KMS-11 (cell line): ENCODE data around the gene PRKRA.
A peak's percentile ranks its signal among the peaks of the same experiment; 100 is the strongest.

Experiments
- H2AFZ ChIP-seq: fragments of 200-600 bp; sonication (generic); 2 replicates; pipeline ENCODE4 v1.6.1; 2016; ENCODE audit warnings: antibody characterized with exemption, mixed run types, low read depth
- H3K27ac ChIP-seq: fragments of 200-600 bp; sonication (generic); 2 replicates; pipeline ENCODE4 v1.6.1; 2016; ENCODE audit warnings: mild to moderate bottlenecking, mixed run types
- H3K27me3 ChIP-seq: fragments of 200-600 bp; sonication (generic); 2 replicates; pipeline ENCODE4 v1.6.1; 2017; ENCODE audit warnings: mild to moderate bottlenecking, low read depth, mixed run types, moderate library complexity; ENCODE audit not compliant: insufficient read depth
- H3K36me3 ChIP-seq: fragments of 200-600 bp; sonication (generic); 2 replicates; pipeline ENCODE4 v1.6.1; 2017; ENCODE audit warnings: mild to moderate bottlenecking, mixed run types; ENCODE audit not compliant: insufficient read depth
- H3K4me1 ChIP-seq: fragments of 200-600 bp; sonication (generic); 2 replicates; pipeline ENCODE4 v1.6.1; 2016; ENCODE audit warnings: mild to moderate bottlenecking, low read depth, mixed run types; ENCODE audit not compliant: poor library complexity, severe bottlenecking
- H3K4me2 ChIP-seq: fragments of 200-600 bp; sonication (generic); 2 replicates; pipeline ENCODE4 v1.7.0; 2016; ENCODE audit warnings: mild to moderate bottlenecking, mixed run types
- H3K4me3 ChIP-seq: fragments of 200-600 bp; sonication (generic); IDR thresholded peaks from 2 replicates; pipeline ENCODE4 v1.6.1; 2017; ENCODE audit warnings: low read depth, low read length, mixed read lengths; ENCODE audit not compliant: insufficient read depth
- H3K79me2 ChIP-seq: fragments of 200-600 bp; sonication (generic); 2 replicates; pipeline ENCODE4 v1.6.1; 2016; ENCODE audit warnings: low read depth, mixed run types; ENCODE audit not compliant: insufficient read depth
- H3K9ac ChIP-seq: fragments of 200-600 bp; sonication (generic); 2 replicates; pipeline ENCODE4 v1.6.1; 2016; ENCODE audit warnings: mild to moderate bottlenecking, mixed run types
- H4K20me1 ChIP-seq: fragments of 200-600 bp; sonication (generic); 2 replicates; pipeline ENCODE4 v1.6.1; 2016; ENCODE audit warnings: mild to moderate bottlenecking, mixed run types; ENCODE audit not compliant: insufficient read depth
- CTCF ChIP-seq: fragments of 200-600 bp; sonication (generic); conservative IDR thresholded peaks from 2 replicates; pipeline ENCODE4 v1.6.1; 2017; ENCODE audit warnings: low read depth, mild to moderate bottlenecking, antibody characterized with exemption, low read length, moderate library complexity, mixed read lengths

Gene PRKRA

GRCh38 chr2:178450774-178451525 is at the start of gene PRKRA, which contains the start of gene PJVK:
Gene PRKRA (minus strand): TSS chr2:178451175. CDS start chr2:178451030, 145 bp downstream.
Gene PJVK (plus strand): TSS chr2:178451378. CDS start chr2:178453410, 2,032 bp downstream.
- H3K36me3 ChIP-seq = peaks cover 5% of the 10 kb centered on the region; the same call in 1 of the 2 replicates
- no peaks in the 10 kb centered on the region for H3K27me3 ChIP-seq
- H3K4me3 ChIP-seq = peak within 1 kb of the TSS; percentile 87
- peak within 1 kb of the TSS; percentile 94 for H3K4me2 ChIP-seq
- H2AFZ ChIP-seq = peak within 1 kb of the TSS; percentile 93
- peaks cover 29% of the 10 kb centered on the region for H3K4me1 ChIP-seq
- peak within 1 kb of the TSS; percentile 81 for H3K9ac ChIP-seq
- H4K20me1 ChIP-seq = no peaks in the 10 kb centered on the region
- H3K27ac ChIP-seq = peak within 1 kb of the TSS; percentile 83
- TF ChIP-seq CTCF = no peak
- H3K79me2 ChIP-seq = peaks cover 16% of the 10 kb centered on the region; the same call in 1 of the 2 replicates

- Histone ChIP-seq H3K4me1 (peaks cover 6% of the 10 kb centered on the region), H3K79me2 (no peaks in the 10 kb centered on the region), H2AFZ (no peak overlapping the region), H3K27me3 (no peaks in the 10 kb centered on the region), H3K4me3 (no peak overlapping the region), H3K27ac (no peak overlapping the region), H3K36me3 (peaks cover 10% of the 10 kb centered on the region; the same call in 1 of the 2 replicates), H4K20me1 (no peaks in the 10 kb centered on the region), H3K4me2 (no peak overlapping the region), H3K9ac (no peak overlapping the region)
- TF ChIP-seq CTCF = no peak
Measured at GRCh38 chr2:178499640-178500039, 48.7 kb upstream of the PRKRA start.

- H3K79me2 ChIP-seq = no peaks in the 10 kb centered on the region
- no peaks in the 10 kb centered on the region for H4K20me1 ChIP-seq
- H3K27ac ChIP-seq = no peak overlapping the region
- no peak overlapping the region for H2AFZ ChIP-seq
- H3K4me2 ChIP-seq = no peak overlapping the region
- peaks cover 13% of the 10 kb centered on the region; the same call in 1 of the 2 replicates for H3K36me3 ChIP-seq
- no peak overlapping the region for H3K9ac ChIP-seq
- H3K4me3 ChIP-seq = no peak overlapping the region
- no peaks in the 10 kb centered on the region for H3K27me3 ChIP-seq
- H3K4me1 ChIP-seq = peaks cover 6% of the 10 kb centered on the region
- no peak for TF ChIP-seq CTCF
Measured at GRCh38 chr2:178498137-178498536, 47.2 kb upstream of the PRKRA start.

GRCh38 chr2:178496049-178496448 is 45.1 kb upstream of the PRKRA start:
- Histone ChIP-seq H3K4me2 (no peak overlapping the region), H3K27ac (no peak overlapping the region), H3K4me3 (no peak overlapping the region), H4K20me1 (no peaks in the 10 kb centered on the region), H3K27me3 (no peaks in the 10 kb centered on the region), H3K4me1 (peaks cover 6% of the 10 kb centered on the region), H2AFZ (no peak overlapping the region), H3K79me2 (no peaks in the 10 kb centered on the region), H3K9ac (no peak overlapping the region), H3K36me3 (peaks cover 13% of the 10 kb centered on the region; the same call in 1 of the 2 replicates)
- no peak for TF ChIP-seq CTCF
